HCT116 (cell line): Measurements from ENCODE around the gene VGF. TPM values are rescaled to one million over a fixed set of nuclear protein-coding genes. Genes with fewer than 3 reads are reported as not detected.

Experiments used
- ATAC-seq: fragments of 200-7000 bp; cut with Tn5 transposase; 2 replicates; pipeline ENCODE4 v1.9.1; 2020; ENCODE audit warnings: mild to moderate bottlenecking, moderate library complexity
- BruUV-seq: library from RNA; stranded (reverse); fragments of 400-500 nt; replicated peaks from 2 replicates; lab custom pipeline; 2021; lab: Mats Ljungman, UMichigan
- CTCF ChIA-PET: fragments of 300-600 bp; sonication (Branson Sonifier 250); formaldehyde crosslinking; loops from one replicate; lab custom pipeline; 2021; ENCODE audit warnings: antibody characterized with exemption; lab: Charles Lee
- POLR2A ChIA-PET: fragments of 300-600, 350-600 bp; sonication (Branson Sonifier 250); formaldehyde crosslinking; loops from one replicate; lab custom pipeline; 2021; ENCODE audit warnings: antibody characterized with exemption; lab: Charles Lee
- RAD21 ChIA-PET, 2 experiments: fragments of 300-600 bp; sonication (Branson Sonifier 250); formaldehyde crosslinking; loops; one replicate each; lab custom pipeline; 2023; ENCODE audit warnings: low total read pairs in 2 of 2; ENCODE audit not compliant: uncharacterized antibody in 2 of 2, unreplicated experiment in 2 of 2, low non-redundant PET in 1 of 2; lab: Charles Lee
- DNase-seq: peaks from one replicate; pipeline ENCODE4 v3.0.0-alpha.2; 2010; ENCODE audit warnings: low read depth, low spot score
- H2AFZ ChIP-seq: fragments of 200-600 bp; shearing (Covaris generic), sonication (generic); 2 replicates; pipeline ENCODE4 v1.6.1; 2017; ENCODE audit warnings: low read depth, mixed run types, mixed read lengths, antibody characterized with exemption, low read length; ENCODE audit not compliant: poor library complexity, severe bottlenecking
- H3K27ac ChIP-seq: 2 replicates; pipeline ENCODE4 v1.5.1; 2012; ENCODE audit warnings: low read depth, low read length
- H3K27me3 ChIP-seq: fragments of 200-600 bp; sonication (generic); 2 replicates; pipeline ENCODE4 v1.6.1; 2016; ENCODE audit warnings: mixed run types, low read length, mixed read lengths; ENCODE audit not compliant: insufficient read depth
- H3K36me3 ChIP-seq, 2 experiments: fragments of 200-500 bp in 1 of 2; fragments of 200-600 bp in 1 of 2; sonication (Bioruptor generic) in 1 of 2; sonication (generic) in 1 of 2; 2 replicates each; pipeline versions ENCODE4 v1.5.1 to v1.6.1; 2014 to 2016; ENCODE audit warnings: low read length in 2 of 2, inconsistent platforms in 1 of 2, mixed read lengths in 1 of 2, mixed run types in 1 of 2; ENCODE audit not compliant: insufficient read depth in 2 of 2, control insufficient read depth in 1 of 2
- H3K4me1 ChIP-seq, 2 experiments: fragments of 200-600 bp in 1 of 2; sonication (generic) in 1 of 2; 2 replicates each; pipeline versions ENCODE4 v1.5.1 to v1.6.1; 2012 to 2017; ENCODE audit warnings: low read length in 2 of 2, inconsistent platforms in 1 of 2, mild to moderate bottlenecking in 1 of 2, mixed read lengths in 1 of 2, mixed run types in 1 of 2, moderate library complexity in 1 of 2; ENCODE audit not compliant: insufficient read depth in 2 of 2, control insufficient read depth in 1 of 2
- H3K4me2 ChIP-seq: fragments of 200-600 bp; sonication (generic); 2 replicates; pipeline ENCODE4 v1.6.1; 2017; ENCODE audit warnings: mixed run types, low read length, mixed read lengths
- H3K4me3 ChIP-seq, 2 experiments: fragments of 200-600 bp in 1 of 2; sonication (generic) in 1 of 2; replicated peaks in 1 of 2; 2 replicates each; pipeline ENCODE4 v1.5.1; 2011 to 2016; ENCODE audit warnings: low read length in 2 of 2, control low read depth in 1 of 2, low read depth in 1 of 2, mild to moderate bottlenecking in 1 of 2, mixed read lengths in 1 of 2, mixed run types in 1 of 2
- H3K79me2 ChIP-seq: fragments of 200-600 bp; sonication (generic); 2 replicates; pipeline ENCODE4 v1.6.1; 2017; ENCODE audit warnings: mild to moderate bottlenecking, mixed run types, low read length, moderate library complexity, mixed read lengths; ENCODE audit not compliant: insufficient read depth
- H3K9ac ChIP-seq: fragments of 200-600 bp; sonication (generic); 2 replicates; pipeline ENCODE4 v1.6.1; 2016; ENCODE audit warnings: low read length, mixed read lengths
- H3K9me2 ChIP-seq: fragments of 200-600 bp; sonication (generic), shearing (Covaris generic); 2 replicates; pipeline ENCODE4 v1.6.1; 2017; ENCODE audit warnings: mixed run types, mild to moderate bottlenecking, moderate library complexity; ENCODE audit not compliant: insufficient read depth
- H3K9me3 ChIP-seq, 2 experiments: fragments of 200-500 bp in 1 of 2; fragments of 200-600 bp in 1 of 2; sonication (Bioruptor generic) in 1 of 2; sonication (generic) in 1 of 2; 2 replicates each; pipeline ENCODE4 v1.6.1; 2014 to 2017; ENCODE audit warnings: low read length in 2 of 2, mixed read lengths in 2 of 2, inconsistent platforms in 1 of 2, low read depth in 1 of 2, mild to moderate bottlenecking in 1 of 2, mixed run types in 1 of 2, moderate library complexity in 1 of 2; ENCODE audit not compliant: control insufficient read depth in 1 of 2, insufficient read depth in 1 of 2
- H4K20me1 ChIP-seq: fragments of 200-600 bp; sonication (generic), shearing (Covaris generic); 2 replicates; pipeline ENCODE4 v1.6.1; 2017; ENCODE audit warnings: mixed run types, mild to moderate bottlenecking, moderate library complexity; ENCODE audit not compliant: insufficient read depth
- ATF3 ChIP-seq: IDR thresholded peaks from 2 replicates; pipeline ENCODE4 v1.6.1; 2012
- CBX3 ChIP-seq: IDR thresholded peaks from 2 replicates; pipeline ENCODE4 v1.6.1; 2012; ENCODE audit warnings: low read depth
- CEBPB ChIP-seq: IDR thresholded peaks from 2 replicates; pipeline ENCODE4 v1.6.1; 2012; ENCODE audit warnings: low read depth
- CTCF ChIP-seq, 3 experiments: fragments of 200-600 bp in 1 of 3; sonication (generic) in 1 of 3; IDR thresholded peaks in 2 of 3; conservative IDR thresholded peaks in 1 of 3; 2 replicates each; pipeline ENCODE4 v1.5.1; 2012 to 2017; ENCODE audit warnings: low read depth in 2 of 3, low read length in 2 of 3, antibody characterized with exemption in 1 of 3, borderline replicate concordance in 1 of 3, control low read depth in 1 of 3, mild to moderate bottlenecking in 1 of 3, mixed read lengths in 1 of 3, mixed run types in 1 of 3, moderate library complexity in 1 of 3; ENCODE audit not compliant: insufficient read depth in 1 of 3
- EGR1 ChIP-seq: IDR thresholded peaks from 2 replicates; pipeline ENCODE4 v1.6.1; 2012; ENCODE audit warnings: low read depth
- ELF1 ChIP-seq: IDR thresholded peaks from 2 replicates; pipeline ENCODE4 v1.6.1; 2012; ENCODE audit warnings: low read depth, borderline replicate concordance
- EZH2 ChIP-seq: fragments of 200-600 bp; sonication (generic); IDR thresholded peaks from 2 replicates; pipeline ENCODE4 v1.6.1; 2017; ENCODE audit warnings: antibody characterized with exemption, mixed run types
- JUND ChIP-seq: IDR thresholded peaks from 2 replicates; pipeline ENCODE4 v1.6.1; 2012
- MAX ChIP-seq: IDR thresholded peaks from 2 replicates; pipeline ENCODE4 v1.6.1; 2012
- POLR2A ChIP-seq: IDR thresholded peaks from 2 replicates; pipeline ENCODE4 v1.7.0; 2011; ENCODE audit warnings: borderline replicate concordance; ENCODE audit not compliant: insufficient read depth, insufficient read length; ENCODE audit errors: extremely low read depth
- POLR2AphosphoS5 ChIP-seq: IDR thresholded peaks from 2 replicates; pipeline ENCODE4 v1.6.1; 2011; ENCODE audit warnings: mild to moderate bottlenecking, low read depth, low read length, moderate library complexity
- RAD21 ChIP-seq: IDR thresholded peaks from 2 replicates; pipeline ENCODE4 v1.6.1; 2012; ENCODE audit warnings: low read depth, mild to moderate bottlenecking
- REST ChIP-seq: IDR thresholded peaks from 2 replicates; pipeline ENCODE4 v1.6.1; 2012; ENCODE audit warnings: low read depth
- SRF ChIP-seq: IDR thresholded peaks from 2 replicates; pipeline ENCODE4 v1.6.1; 2012; ENCODE audit warnings: low read depth
- TCF7L2 ChIP-seq: IDR thresholded peaks from 2 replicates; pipeline ENCODE4 v1.7.0; 2011; ENCODE audit warnings: borderline replicate concordance, inconsistent platforms; ENCODE audit not compliant: insufficient read depth, insufficient read length; ENCODE audit errors: extremely low read depth
- ZBTB33 ChIP-seq: IDR thresholded peaks from 2 replicates; pipeline ENCODE4 v1.6.1; 2011; ENCODE audit warnings: mild to moderate bottlenecking, low read length, moderate library complexity; ENCODE audit not compliant: insufficient replicate concordance; ENCODE audit errors: extremely low read depth
- ZNF274 ChIP-seq: fragments of 200-500 bp; sonication (Bioruptor generic); IDR thresholded peaks from 2 replicates; pipeline ENCODE4 v1.6.1; 2014; ENCODE audit warnings: mild to moderate bottlenecking, low read depth, low read length, inconsistent platforms
- intact Hi-C: fragments of 100-400 bp; cut with micrococcal nuclease; formaldehyde crosslinking; loops from 2 replicates; pipeline ENCODE4 v1.10.0; 2022
- total RNA-seq: library from RNA; stranded (reverse); gene quantifications from one replicate; pipeline ENCODE4 v1.2.1, GENCODE V29; 2021; ENCODE audit not compliant: unreplicated experiment

VGF gene
- total RNA-seq, 1 experiment from 2014 or later: 43.2 TPM

GRCh38 chr7:101172005-101172853 lies 6.9 kb upstream of the VGF start:
- Histone ChIP-seq H3K27me3 (no peaks in the 10 kb centered on the region), H3K4me2 (peak overlapping the region; percentile 97)
- BruUV-seq: no TSS peak

More at GRCh38 chr7:101172005-101172853, 6.9 kb upstream of the VGF start:
- no peak overlapping the region; the same call in 1 of the 2 replicates for H3K27ac ChIP-seq
- ChIA-PET RAD21 (no interaction called here), CTCF (interaction anchor here (1.4 kb wide), 1 partner anchor 111 kb away, joined by 4 read pairs; no protein-coding TSS in a partner anchor), POLR2A (interaction anchor here (1.1 kb wide), 1 partner anchor 9 kb away, joined by 3 read pairs; no protein-coding TSS in a partner anchor)
- H3K4me3 ChIP-seq: peak overlapping the region; percentile 49 to 63
- H3K9me2 ChIP-seq: no peaks in the 10 kb centered on the region
- no peaks in the 10 kb centered on the region for H3K79me2 ChIP-seq
- ATAC-seq: no peak
- no peak overlapping the region for H2AFZ ChIP-seq
- H3K36me3 ChIP-seq: no peaks in the 10 kb centered on the region
- H3K9me3 ChIP-seq: no peaks in the 10 kb centered on the region
- intact Hi-C loops: no loop called here
- peak overlapping the region; percentile 72 for H3K9ac ChIP-seq
- H3K4me1 ChIP-seq: peaks cover 38 to 63% of the 10 kb centered on the region in 2 experiments
- DNase-seq: no peak
- TF ChIP-seq MAX (no peak), CBX3 (no peak), ZBTB33 (no peak), ELF1 (no peak), RAD21 (no peak), POLR2A (no peak), CTCF (IDR thresholded peaks at IDR 0.05 in 2 of 3, conservative IDR thresholded peaks at IDR 0.05 in 1 of 3; ENCODE audit: borderline replicate concordance in 1 of 3, insufficient read depth in 1 of 3, low read depth in 2 of 3, low read length in 2 of 3) (no peak), EZH2 (no peak), ATF3 (no peak), REST (no peak), TCF7L2 (no peak), EGR1 (no peak), CEBPB (no peak), POLR2AphosphoS5 (no peak), SRF (no peak), ZNF274 (no peak), JUND (no peak)
- no peaks in the 10 kb centered on the region for H4K20me1 ChIP-seq
